Activated T-helper 17 cell treated with anti-CD3 and anti-CD28 coated beads, Interleukin-2, amount 50 U/mL, for 72 hours (primary cell): ENCODE data around the gene ATP9B. TPM values are rescaled to one million over a fixed set of nuclear protein-coding genes. Genes with fewer than 3 reads are reported as not detected.

Experiments used
- ATAC-seq: fragments of 150-1000 bp; cut with Tn5 transposase; replicated peaks from 2 replicates; pipeline ENCODE4 v1.10.0; 2021; ENCODE audit warnings: mild to moderate bottlenecking, moderate library complexity
- H3K27ac Mint-ChIP-seq: one replicate; pipeline ENCODE4 v1.8.0; 2022; ENCODE audit warnings: mixed read lengths
- H3K27me3 Mint-ChIP-seq: one replicate; pipeline ENCODE4 v1.8.0; 2022; ENCODE audit warnings: mixed read lengths
- H3K36me3 Mint-ChIP-seq: one replicate; pipeline ENCODE4 v1.8.0; 2022; ENCODE audit warnings: low read depth, mild to moderate bottlenecking, mixed read lengths
- H3K4me1 Mint-ChIP-seq: one replicate; pipeline ENCODE4 v1.8.0; 2022; ENCODE audit warnings: mixed read lengths
- H3K4me3 Mint-ChIP-seq: one replicate; pipeline ENCODE4 v1.8.0; 2022; ENCODE audit warnings: mild to moderate bottlenecking, mixed read lengths
- H3K9me3 Mint-ChIP-seq: one replicate; pipeline ENCODE4 v1.8.0; 2022; ENCODE audit warnings: mixed read lengths
- total RNA-seq, 2 donors: library from RNA; stranded (reverse); gene quantifications; one replicate each; pipeline ENCODE4 v1.2.3, GENCODE V29; 2022

The ATP9B gene
- total RNA-seq, 2 donors from 2014 or later = 23.3 to 29.4 TPM

DNA sequence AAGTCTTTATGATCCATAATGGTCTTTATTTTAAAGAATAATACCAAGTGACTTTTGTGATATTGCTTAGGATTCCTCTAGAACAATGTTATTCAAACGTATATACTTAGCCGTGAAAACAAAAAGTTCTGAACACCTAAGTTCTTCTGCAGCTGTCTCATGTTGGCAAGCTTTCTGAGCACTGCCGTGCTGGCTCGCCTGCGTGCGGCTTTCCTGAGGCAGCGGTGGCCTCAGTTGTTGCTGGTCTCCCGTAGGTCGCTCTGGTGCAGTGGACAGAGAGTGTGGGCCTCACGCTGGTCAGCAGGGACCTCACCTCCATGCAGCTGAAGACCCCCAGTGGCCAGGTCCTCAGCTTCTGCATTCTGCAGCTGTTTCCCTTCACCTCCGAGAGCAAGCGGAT, 259.7 kb downstream of the ATP9B start:
- peaks cover 40% of the 10 kb centered on the region for H3K36me3 Mint-ChIP-seq
- peaks cover 4% of the 10 kb centered on the region for H3K9me3 Mint-ChIP-seq
- no peak overlapping the region for H3K4me3 Mint-ChIP-seq
- no peak for ATAC-seq
- no peak overlapping the region for H3K27ac Mint-ChIP-seq
- H3K27me3 Mint-ChIP-seq = no peaks in the 10 kb centered on the region
- peaks cover 5% of the 10 kb centered on the region for H3K4me1 Mint-ChIP-seq

DNA sequence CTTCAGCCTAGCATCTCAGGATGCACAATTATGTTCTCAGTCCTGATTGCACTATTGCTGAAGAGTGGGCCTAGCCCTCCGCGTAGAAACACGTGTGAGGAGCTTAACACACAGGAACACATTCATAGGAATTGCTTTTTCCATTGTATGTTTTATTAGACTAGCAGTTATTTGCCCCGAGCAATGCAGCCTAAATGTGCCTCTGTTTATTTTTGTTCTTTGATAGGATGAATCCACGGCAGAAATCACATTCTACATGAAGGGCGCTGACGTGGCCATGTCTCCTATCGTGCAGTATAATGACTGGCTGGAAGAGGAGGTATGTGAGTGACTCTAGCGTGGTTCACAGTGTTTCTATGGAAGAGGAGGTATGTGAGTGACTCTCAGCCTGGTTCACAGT, 260.6 kb downstream of the ATP9B start:
- H3K36me3 Mint-ChIP-seq = peaks cover 37% of the 10 kb centered on the region
- no peak overlapping the region for H3K4me3 Mint-ChIP-seq
- H3K4me1 Mint-ChIP-seq = peaks cover 5% of the 10 kb centered on the region
- ATAC-seq = no peak
- no peaks in the 10 kb centered on the region for H3K27me3 Mint-ChIP-seq
- no peak overlapping the region for H3K27ac Mint-ChIP-seq
- H3K9me3 Mint-ChIP-seq = peaks cover 4% of the 10 kb centered on the region

DNA sequence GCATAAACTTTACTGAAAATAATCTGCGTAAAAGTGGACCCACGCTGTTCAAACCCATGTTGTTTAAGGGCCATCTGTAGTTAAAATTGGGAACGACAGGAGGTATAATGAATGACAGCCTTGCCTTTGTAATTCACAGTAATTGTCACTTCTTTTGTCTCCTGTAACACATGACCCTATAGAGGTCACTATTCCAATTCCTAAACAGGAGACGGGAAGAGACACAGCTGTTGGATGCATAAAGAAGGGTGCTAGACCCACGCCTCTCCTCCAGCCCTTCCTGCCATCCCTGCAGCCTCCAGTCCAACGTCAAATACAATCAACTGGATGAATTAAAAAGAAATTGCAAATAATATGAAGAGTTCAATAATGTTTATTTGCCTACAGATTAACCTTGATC, 263.5 kb downstream of the ATP9B start:
- Mint-ChIP-seq H3K4me3 (no peak overlapping the region), H3K27me3 (no peaks in the 10 kb centered on the region), H3K4me1 (no peaks in the 10 kb centered on the region), H3K9me3 (no peaks in the 10 kb centered on the region), H3K36me3 (peaks cover 37% of the 10 kb centered on the region), H3K27ac (no peak overlapping the region)
- ATAC-seq = no peak

DNA sequence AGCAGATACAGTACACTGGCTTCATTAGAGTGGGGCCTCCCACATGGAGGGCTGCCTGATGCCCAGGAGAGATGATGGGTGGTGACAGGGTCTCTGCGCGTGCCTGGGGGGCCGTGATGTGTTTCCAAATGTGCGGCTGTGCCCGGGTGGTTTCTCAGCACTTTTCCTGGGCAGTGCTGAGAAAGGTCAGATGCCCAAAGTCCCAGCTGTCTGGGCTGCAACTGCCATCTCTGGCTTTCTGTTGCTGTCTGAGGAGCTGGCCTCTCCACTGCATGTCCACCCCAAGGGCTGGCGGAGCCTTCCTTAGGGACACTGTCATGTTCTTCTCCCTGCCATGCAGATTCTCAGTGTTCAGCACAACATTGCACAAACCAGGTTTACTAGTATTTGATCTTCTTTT, 263.9 kb downstream of the ATP9B start:
- no peak overlapping the region for H3K4me3 Mint-ChIP-seq
- H3K9me3 Mint-ChIP-seq = no peaks in the 10 kb centered on the region
- no peak for ATAC-seq
- H3K27me3 Mint-ChIP-seq = no peaks in the 10 kb centered on the region
- H3K27ac Mint-ChIP-seq = no peak overlapping the region
- H3K36me3 Mint-ChIP-seq = peaks cover 37% of the 10 kb centered on the region
- H3K4me1 Mint-ChIP-seq = no peaks in the 10 kb centered on the region

DNA sequence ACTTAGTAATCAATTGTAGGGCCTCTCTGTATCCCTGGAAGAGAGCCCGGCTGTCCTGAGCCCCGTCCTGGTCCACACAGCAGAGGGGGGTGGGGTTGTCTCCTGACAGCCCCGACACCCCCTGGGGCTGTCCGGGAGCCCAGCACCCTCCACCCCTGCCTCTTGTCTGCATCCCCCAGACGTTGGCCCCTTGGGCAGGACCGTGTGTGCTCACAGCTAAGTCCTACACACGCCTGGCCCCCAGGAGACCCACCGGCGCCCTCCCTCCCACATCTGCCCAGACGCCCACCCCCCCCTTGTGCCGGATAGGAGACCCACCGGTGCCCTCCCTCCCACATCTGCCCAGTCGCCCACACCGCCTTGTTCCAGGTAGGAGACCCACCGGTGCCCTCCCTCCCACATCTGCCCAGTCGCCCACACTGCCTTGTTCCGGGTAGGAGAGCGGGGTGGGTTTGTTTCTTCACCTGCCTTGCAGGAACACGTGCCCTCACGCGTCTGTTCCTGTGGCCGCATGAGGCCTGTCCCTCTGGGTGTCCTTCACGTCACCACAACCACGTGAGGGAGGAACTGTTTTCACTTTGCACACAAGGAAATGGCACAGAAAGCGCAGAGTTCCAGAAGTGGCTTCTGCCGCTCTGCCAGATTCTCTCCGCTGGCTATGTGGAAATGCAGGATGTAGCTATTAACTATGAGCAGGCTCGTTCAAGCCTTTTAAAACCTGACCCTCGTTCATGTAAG, 265.5 kb downstream of the ATP9B start:
- Mint-ChIP-seq H3K9me3 (peaks cover 4% of the 10 kb centered on the region), H3K36me3 (peaks cover 43% of the 10 kb centered on the region), H3K27ac (no peak overlapping the region), H3K4me3 (no peak overlapping the region), H3K27me3 (no peaks in the 10 kb centered on the region), H3K4me1 (no peaks in the 10 kb centered on the region)
- no peak for ATAC-seq

DNA sequence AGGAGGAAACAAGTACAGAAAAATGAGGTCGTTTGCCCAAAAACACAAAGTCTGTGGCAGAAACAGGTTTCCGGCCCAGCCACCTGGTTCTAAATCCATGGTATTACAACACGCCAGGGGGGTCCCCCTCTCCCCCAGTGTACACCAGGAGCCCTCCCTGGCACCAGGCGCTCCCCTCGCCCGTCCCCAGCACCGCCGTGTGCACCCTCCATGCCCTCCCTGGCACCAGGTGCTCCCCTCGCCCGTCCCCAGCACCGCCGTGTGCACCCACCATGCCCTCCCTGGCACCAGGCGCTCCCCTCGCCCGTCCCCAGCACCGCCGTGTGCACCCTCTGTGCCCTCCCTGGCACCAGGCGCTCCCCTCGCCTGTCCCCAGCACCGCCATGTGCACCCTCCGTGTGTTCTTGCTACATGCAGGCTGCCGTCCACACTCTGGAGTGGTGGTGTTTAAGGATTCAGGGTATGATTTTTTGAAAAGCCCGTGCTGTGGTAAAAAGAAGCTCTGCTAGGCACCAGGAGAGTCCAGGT, 266.7 kb downstream of the ATP9B start:
- Mint-ChIP-seq H3K4me3 (no peak overlapping the region), H3K9me3 (peaks cover 4% of the 10 kb centered on the region), H3K27ac (no peak overlapping the region), H3K36me3 (peaks cover 39% of the 10 kb centered on the region), H3K4me1 (no peaks in the 10 kb centered on the region), H3K27me3 (no peaks in the 10 kb centered on the region)
- no peak for ATAC-seq

DNA sequence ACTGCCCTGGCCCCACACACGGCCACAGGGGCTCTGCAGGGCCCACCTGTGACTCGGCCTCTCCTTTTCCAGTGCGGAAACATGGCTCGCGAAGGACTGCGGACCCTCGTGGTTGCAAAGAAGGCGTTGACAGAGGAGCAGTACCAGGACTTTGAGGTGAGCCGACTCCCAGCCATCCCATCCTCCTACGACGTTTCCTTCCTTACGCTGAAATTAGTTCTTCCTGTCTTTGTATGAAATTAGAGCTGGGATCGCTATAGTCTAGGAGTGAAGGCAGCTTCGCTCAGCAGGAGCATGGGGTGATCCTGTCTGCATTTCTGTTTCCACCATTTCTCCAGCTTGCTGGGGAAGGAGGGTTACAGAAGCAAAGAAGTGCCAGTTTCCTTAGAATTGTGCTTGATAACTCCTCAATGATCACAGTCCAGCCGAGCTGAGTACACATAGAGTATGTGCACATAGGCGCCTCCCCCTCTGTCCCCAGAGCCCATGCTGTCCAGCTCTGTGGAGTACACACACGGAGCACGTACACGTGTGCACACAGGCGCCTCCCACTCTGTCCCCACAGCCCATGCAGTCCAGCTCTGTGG, 267.5 kb downstream of the ATP9B start:
- Mint-ChIP-seq H3K9me3 (peaks cover 4% of the 10 kb centered on the region), H3K27ac (no peak overlapping the region)

DNA sequence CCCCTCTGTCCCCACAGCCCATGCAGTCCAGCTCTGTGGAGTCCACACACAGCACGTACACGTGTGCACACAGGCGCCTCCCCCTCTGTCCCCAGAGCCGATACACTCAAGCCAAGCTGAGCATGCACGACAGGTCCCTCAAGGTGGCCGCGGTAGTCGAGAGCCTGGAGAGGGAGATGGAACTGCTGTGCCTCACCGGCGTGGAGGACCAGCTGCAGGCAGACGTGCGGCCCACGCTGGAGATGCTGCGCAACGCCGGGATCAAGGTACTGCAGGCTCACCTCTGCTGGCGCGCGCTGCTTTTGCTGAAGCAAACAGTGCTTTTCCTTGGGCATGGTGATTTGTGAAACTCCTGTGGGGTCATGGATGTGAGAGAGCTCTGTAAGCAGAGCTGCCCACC, 268.0 kb downstream of the ATP9B start:
- ATAC-seq = no peak
- no peak overlapping the region for H3K27ac Mint-ChIP-seq
- no peak overlapping the region for H3K4me3 Mint-ChIP-seq
- H3K27me3 Mint-ChIP-seq = no peaks in the 10 kb centered on the region
- no peaks in the 10 kb centered on the region for H3K4me1 Mint-ChIP-seq
- H3K36me3 Mint-ChIP-seq = peaks cover 26% of the 10 kb centered on the region
- peaks cover 4% of the 10 kb centered on the region for H3K9me3 Mint-ChIP-seq

More for the DNA sequence above, 267.5 kb downstream of the ATP9B start:
- Mint-ChIP-seq H3K27me3 (no peaks in the 10 kb centered on the region), H3K4me3 (no peak overlapping the region), H3K36me3 (peaks cover 32% of the 10 kb centered on the region), H3K4me1 (no peaks in the 10 kb centered on the region)
- no peak for ATAC-seq

DNA sequence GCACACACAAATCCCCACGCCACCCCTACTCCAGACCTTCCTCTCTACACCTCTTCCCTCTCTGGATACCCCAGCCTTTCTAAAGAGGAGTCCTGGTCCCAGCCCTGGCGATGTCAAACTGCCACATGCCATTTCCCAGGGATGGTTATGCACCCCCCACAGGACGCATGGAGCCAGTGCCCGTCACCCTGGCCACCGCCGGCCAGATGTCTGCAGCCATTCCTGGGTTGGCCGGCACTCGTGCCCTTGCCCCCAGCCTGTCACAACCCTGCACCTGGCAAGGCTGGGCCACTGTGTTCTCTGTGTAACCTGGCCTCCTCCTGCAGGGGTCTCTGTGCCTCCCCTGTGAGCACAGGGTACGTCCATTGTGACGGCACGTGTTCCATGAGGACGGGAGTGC, 268.4 kb downstream of the ATP9B start:
- Mint-ChIP-seq H3K4me1 (no peaks in the 10 kb centered on the region), H3K4me3 (no peak overlapping the region), H3K36me3 (peaks cover 22% of the 10 kb centered on the region), H3K27me3 (no peaks in the 10 kb centered on the region), H3K9me3 (peaks cover 4% of the 10 kb centered on the region), H3K27ac (no peak overlapping the region)
- no peak for ATAC-seq

DNA sequence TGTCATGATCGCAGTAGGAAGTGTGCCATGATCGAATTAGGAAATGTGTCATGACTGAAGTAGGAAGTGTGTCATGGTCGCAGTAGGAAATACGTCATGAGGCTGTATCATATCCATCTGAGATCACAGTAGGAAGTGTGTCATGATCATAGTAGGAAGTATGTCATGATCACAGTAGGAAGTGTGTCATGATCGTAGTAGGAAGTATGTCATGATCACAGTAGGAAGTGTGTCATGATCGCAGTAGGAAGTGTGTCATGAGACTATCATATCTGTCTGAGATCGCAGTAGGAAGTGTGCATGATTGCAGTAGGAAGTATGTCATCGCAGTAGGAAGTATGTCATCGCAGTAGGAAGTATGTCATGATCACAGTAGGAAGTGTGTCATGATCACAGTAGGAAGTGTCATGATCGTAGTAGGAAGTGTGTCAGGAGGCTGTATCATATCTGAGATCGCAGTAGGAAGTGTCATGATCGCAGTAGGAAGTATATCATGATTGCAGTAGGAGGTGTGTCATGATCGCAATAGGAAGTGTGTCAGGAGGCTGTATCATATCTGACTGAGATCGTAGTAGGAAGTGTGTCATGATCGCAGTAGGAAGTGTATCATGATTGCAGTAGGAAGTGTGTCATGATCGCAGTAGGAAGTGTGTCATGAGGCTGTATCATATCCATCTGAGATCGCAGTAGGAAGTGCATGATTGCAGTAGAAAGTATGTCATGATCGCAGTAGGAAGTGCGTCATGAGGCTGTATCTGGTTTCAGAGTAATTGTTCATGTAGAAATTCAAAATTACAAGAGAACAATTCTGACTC, 270.1 kb downstream of the ATP9B start:
- ATAC-seq = no peak
- H3K36me3 Mint-ChIP-seq = peaks cover 30% of the 10 kb centered on the region
- peaks cover 4% of the 10 kb centered on the region for H3K9me3 Mint-ChIP-seq
- H3K4me3 Mint-ChIP-seq = no peak overlapping the region
- no peaks in the 10 kb centered on the region for H3K27me3 Mint-ChIP-seq
- H3K27ac Mint-ChIP-seq = no peak overlapping the region
- H3K4me1 Mint-ChIP-seq = no peaks in the 10 kb centered on the region

DNA sequence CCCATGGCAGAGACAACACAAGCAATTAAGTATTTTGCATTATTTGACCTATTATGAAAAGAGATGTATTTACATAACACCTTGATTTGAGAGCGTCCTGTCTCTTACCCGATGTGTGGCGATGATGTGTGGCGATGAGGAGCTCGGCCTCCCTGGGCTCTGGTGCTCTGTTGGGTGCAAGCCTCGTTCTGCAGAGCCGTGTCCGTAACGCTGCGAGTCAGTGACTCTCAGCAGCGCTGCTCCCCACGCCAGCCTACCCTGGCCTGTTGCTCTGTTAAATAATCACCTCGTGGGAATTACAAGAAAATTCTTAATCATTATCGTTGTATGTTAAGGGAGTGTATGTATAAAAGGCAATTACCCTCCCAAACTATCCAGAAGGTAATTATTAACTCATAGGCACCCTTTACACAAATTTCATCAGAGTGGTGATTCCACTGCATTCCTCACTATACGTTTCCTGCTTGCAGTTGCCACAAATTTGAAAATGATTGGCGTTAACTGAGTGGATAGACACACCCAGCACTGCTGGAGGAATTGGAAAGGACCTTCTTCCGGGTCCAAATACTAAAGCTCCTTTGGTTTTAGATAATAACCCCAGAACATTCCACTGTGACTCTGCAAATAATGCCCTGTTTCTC, 274.5 kb downstream of the ATP9B start:
- Mint-ChIP-seq H3K27me3 (no peaks in the 10 kb centered on the region), H3K27ac (no peak overlapping the region), H3K9me3 (peaks cover 4% of the 10 kb centered on the region), H3K4me1 (no peaks in the 10 kb centered on the region), H3K36me3 (peaks cover 68% of the 10 kb centered on the region), H3K4me3 (no peak overlapping the region)
- ATAC-seq = no peak

DNA sequence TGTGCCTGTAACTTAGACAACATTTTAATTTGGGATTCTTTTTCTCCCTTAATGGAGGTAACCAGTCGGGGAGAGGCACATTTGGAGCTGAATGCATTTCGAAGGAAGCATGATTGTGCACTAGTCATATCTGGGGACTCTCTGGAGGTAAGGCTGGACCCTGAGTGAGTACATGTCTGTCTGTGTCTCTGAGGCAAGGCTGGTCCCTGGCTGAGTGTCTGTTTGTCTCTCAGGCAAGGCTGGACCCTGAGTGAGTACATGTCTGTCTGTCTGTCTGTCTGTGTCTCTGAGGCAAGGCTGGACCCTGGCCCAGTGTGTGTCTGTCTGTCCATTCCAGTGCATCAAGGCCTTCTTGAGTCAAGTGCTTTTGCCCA, 275.0 kb downstream of the ATP9B start:
- H3K27me3 Mint-ChIP-seq = no peaks in the 10 kb centered on the region
- H3K4me1 Mint-ChIP-seq = no peaks in the 10 kb centered on the region
- ATAC-seq = no peak
- H3K9me3 Mint-ChIP-seq = peaks cover 2% of the 10 kb centered on the region
- no peak overlapping the region for H3K27ac Mint-ChIP-seq
- H3K36me3 Mint-ChIP-seq = peaks cover 67% of the 10 kb centered on the region
- H3K4me3 Mint-ChIP-seq = no peak overlapping the region

DNA sequence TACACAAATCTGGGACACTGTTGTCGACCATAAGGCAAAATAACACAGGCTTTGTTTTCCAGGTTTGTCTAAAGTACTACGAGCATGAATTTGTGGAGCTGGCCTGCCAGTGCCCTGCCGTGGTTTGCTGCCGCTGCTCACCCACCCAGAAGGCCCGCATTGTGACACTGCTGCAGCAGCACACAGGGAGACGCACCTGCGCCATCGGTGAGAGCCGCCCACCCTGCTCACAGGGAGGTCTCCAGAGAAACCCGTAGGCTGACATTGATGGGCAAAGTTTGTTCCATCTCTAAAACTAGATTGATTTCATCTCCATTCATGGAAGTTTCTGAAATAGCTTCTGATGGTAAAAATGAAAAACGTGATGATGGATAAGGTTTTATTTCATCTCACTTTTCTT, 276.2 kb downstream of the ATP9B start:
- Mint-ChIP-seq H3K27ac (no peak overlapping the region), H3K4me3 (no peak overlapping the region), H3K9me3 (no peaks in the 10 kb centered on the region), H3K36me3 (peaks cover 63% of the 10 kb centered on the region), H3K27me3 (no peaks in the 10 kb centered on the region), H3K4me1 (no peaks in the 10 kb centered on the region)
- ATAC-seq = no peak

DNA sequence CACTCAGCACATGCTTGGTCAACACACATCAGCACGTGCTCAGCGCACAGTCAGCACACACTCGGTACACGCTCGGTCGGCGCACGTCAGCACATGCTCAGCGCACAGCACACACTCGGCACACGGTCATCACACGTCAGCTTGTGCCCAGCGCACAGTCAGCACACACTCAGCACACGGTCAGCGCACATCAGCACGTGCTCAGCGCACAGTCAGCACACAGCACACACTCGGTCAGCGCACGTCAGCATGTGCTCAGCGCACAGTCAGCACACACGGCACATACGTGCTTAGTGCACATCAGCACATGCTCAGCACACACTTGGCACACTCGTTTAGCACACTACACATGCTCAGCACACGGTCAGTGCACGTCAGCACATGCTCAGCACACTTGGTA, 276.8 kb downstream of the ATP9B start:
- Mint-ChIP-seq H3K27ac (no peak overlapping the region), H3K27me3 (no peaks in the 10 kb centered on the region), H3K36me3 (peaks cover 67% of the 10 kb centered on the region), H3K4me3 (no peak overlapping the region), H3K9me3 (no peaks in the 10 kb centered on the region), H3K4me1 (no peaks in the 10 kb centered on the region)
- no peak for ATAC-seq
